ENCODE measurements around the gene S100Z.

GRCh38 chr5:76958991-76959767, 109.4 kb downstream of the S100Z start:
- TF ChIP-seq POLR2A (IDR thresholded peaks at IDR 0.05) (no peak), CTCF (IDR thresholded peaks at IDR 0.05) (no peak)
